Bronchial epithelial cell (primary cell): ENCODE data around the gene OTOA. TPM values are rescaled to one million over a fixed set of nuclear protein-coding genes. Genes with fewer than 3 reads are reported as not detected.
A peak's percentile ranks its signal among the peaks of the same experiment; 100 is the strongest.
"Not testable (repeated sequence)": the region's sequence is repeated elsewhere in the genome, so short reads cannot be mapped to it uniquely, and the experiment has no call there.

Experiments
- DNase-seq: peaks from one replicate; pipeline ENCODE4 v3.0.0-alpha.2; 2010; ENCODE audit warnings: low read depth
- FAIRE-seq: peaks from 2 replicates; lab custom pipeline; 2011; peaks lifted over from hg19 to GRCh38; lab: Jason Lieb, UNC
- H3K27me3 ChIP-seq: 2 replicates; pipeline ENCODE4 v1.5.1; 2011; ENCODE audit warnings: low read length; ENCODE audit not compliant: control insufficient read depth, insufficient read depth
- H3K36me3 ChIP-seq: 2 replicates; pipeline ENCODE4 v1.5.1; 2011; ENCODE audit warnings: low read length; ENCODE audit not compliant: control insufficient read depth, insufficient read depth
- H3K4me3 ChIP-seq: 2 replicates; pipeline ENCODE4 v1.5.1; 2011; ENCODE audit warnings: mild to moderate bottlenecking, low read depth, low read length, control low read depth
- CTCF ChIP-seq: IDR thresholded peaks from 2 replicates; pipeline ENCODE4 v1.5.1; 2011; ENCODE audit warnings: mild to moderate bottlenecking, moderate library complexity, low read length, control low read depth, inconsistent platforms; ENCODE audit not compliant: insufficient read depth, severe bottlenecking
- total RNA-seq: library from RNA; depleted of rRNA; stranded (reverse); fragments of >200 nt; gene quantifications from 2 replicates; pipeline ENCODE4 v1.2.1, GENCODE V29; 2014

The OTOA gene
- total RNA-seq, 1 donor from 2014 or later: not detected

GRCh38 chr16:21620592-21620991, 43.2 kb upstream of the OTOA start:
- peaks cover 6% of the 10 kb centered on the region for H3K36me3 ChIP-seq
- DNase-seq (no peak), FAIRE-seq (no peak)
- no peaks in the 10 kb centered on the region for H3K27me3 ChIP-seq
- TF ChIP-seq CTCF: no peak
- H3K4me3 ChIP-seq: no peak overlapping the region

- Histone ChIP-seq H3K27me3 (no peaks in the 10 kb centered on the region), H3K4me3 (no peak overlapping the region), H3K36me3 (peaks cover 4% of the 10 kb centered on the region)
- no peak for DNase-seq
- no peak for FAIRE-seq
- no peak for TF ChIP-seq CTCF
Observed at GRCh38 chr16:21622545-21622944, 41.2 kb upstream of the OTOA start.

- no peak for FAIRE-seq
- H3K27me3 ChIP-seq: no peaks in the 10 kb centered on the region
- TF ChIP-seq CTCF: no peak
- H3K36me3 ChIP-seq: peaks cover 4% of the 10 kb centered on the region
- H3K4me3 ChIP-seq: no peak overlapping the region
- no peak for DNase-seq
Observed at GRCh38 chr16:21625026-21625425, 38.7 kb upstream of the OTOA start.

- peak; percentile 60 for FAIRE-seq
- H3K4me3 ChIP-seq: no peak overlapping the region
- H3K36me3 ChIP-seq: peaks cover 4% of the 10 kb centered on the region
- TF ChIP-seq CTCF: no peak
- peak; percentile 95 for DNase-seq
- no peaks in the 10 kb centered on the region for H3K27me3 ChIP-seq
Observed at GRCh38 chr16:21626659-21627277, 37.0 kb upstream of the OTOA start.

GRCh38 chr16:21628121-21628726, 35.5 kb upstream of the OTOA start:
- DNase-seq (no peak), FAIRE-seq (no peak)
- peaks cover 4% of the 10 kb centered on the region for H3K36me3 ChIP-seq
- no peaks in the 10 kb centered on the region for H3K27me3 ChIP-seq
- H3K4me3 ChIP-seq: no peak overlapping the region
- no peak for TF ChIP-seq CTCF

- FAIRE-seq: no peak
- H3K36me3 ChIP-seq: peaks cover 4% of the 10 kb centered on the region
Observed at GRCh38 chr16:21628772-21629171, 35.0 kb upstream of the OTOA start.

GRCh38 chr16:21629616-21630539, 33.9 kb upstream of the OTOA start:
- not testable (repeated sequence) for H3K27me3 ChIP-seq, FAIRE-seq, H3K4me3 ChIP-seq, H3K36me3 ChIP-seq, DNase-seq

More at GRCh38 chr16:21628772-21629171, 35.0 kb upstream of the OTOA start:
- no peak overlapping the region for H3K4me3 ChIP-seq
- H3K27me3 ChIP-seq: no peaks in the 10 kb centered on the region
- DNase-seq: no peak
- no peak for TF ChIP-seq CTCF

GRCh38 chr16:21630866-21631265, 32.9 kb upstream of the OTOA start:
- not testable (repeated sequence) for H3K27me3 ChIP-seq, H3K4me3 ChIP-seq, H3K36me3 ChIP-seq, FAIRE-seq
- peak; percentile 67 for DNase-seq
